Body of pancreas (tissue), 4 donors: ENCODE data around the gene GHRHR. TPM values are rescaled to one million over a fixed set of nuclear protein-coding genes. Genes with fewer than 3 reads are reported as not detected.

Experiments
- ATAC-seq: fragments of 150-250 bp; one replicate; pipeline ENCODE4 v1.9.1; 2016
- DNase-seq, 4 donors: peaks; one replicate each; pipeline ENCODE4 v3.0.0-alpha.2; 2019
- H3K27ac ChIP-seq, 4 donors: fragments of 200-600 bp; sonication (generic); 1 replicate in 3 of 4; 2 replicates in 1 of 4; pipeline versions ENCODE4 v1.5.1 to v1.6.1; 2016 to 2019; ENCODE audit warnings: mild to moderate bottlenecking in 1 of 4, mixed read lengths in 1 of 4, moderate library complexity in 1 of 4
- H3K27me3 ChIP-seq, 2 donors: fragments of 200-600 bp; sonication (generic); one replicate each; pipeline ENCODE4 v1.6.0; 2016; ENCODE audit warnings: mild to moderate bottlenecking in 1 of 2
- H3K36me3 ChIP-seq, 2 donors: fragments of 200-600 bp; sonication (generic); replicated peaks in 1 of 2; 2 replicates each; pipeline ENCODE4 v1.5.1; 2016; ENCODE audit warnings: low read depth in 2 of 2; ENCODE audit not compliant: insufficient read depth in 1 of 2
- H3K4me1 ChIP-seq: fragments of 200-600 bp; sonication (generic); one replicate; pipeline ENCODE4 v1.6.0; 2016
- H3K4me3 ChIP-seq, 2 donors: fragments of 200-600 bp; sonication (generic); 1 replicate in 1 of 2; 2 replicates in 1 of 2; pipeline ENCODE4 v1.5.1; 2016 to 2019
- H3K9me3 ChIP-seq, 3 donors: fragments of 200-600 bp; sonication (generic); 1 replicate in 2 of 3; 2 replicates in 1 of 3; pipeline ENCODE4 v1.5.1; 2016
- CTCF ChIP-seq, 7 experiments: fragments of 450-650 bp in 4 of 7; fragments of 200-600 bp in 3 of 7; sonication (generic) in 3 of 7; IDR thresholded peaks; one replicate each; pipeline ENCODE4 v1.5.1; 2016 to 2019; ENCODE audit warnings: antibody characterized with exemption in 7 of 7
- POLR2A ChIP-seq, 3 donors: fragments of 450-650 bp; IDR thresholded peaks; one replicate each; pipeline ENCODE4 v1.6.1; 2016; ENCODE audit warnings: antibody characterized with exemption in 3 of 3, mild to moderate bottlenecking in 2 of 3
- WGBS, 2 donors: methylation state at CpG; one replicate each; pipeline ENCODE4 v1.1.5; 2017; 5-methylcytosine and 5-hydroxymethylcytosine counted together
- intact Hi-C: fragments of 100-400 bp; cut with DNase I; formaldehyde crosslinking; loops from one replicate; pipeline ENCODE4 v1.15.1; 2023
- total RNA-seq, 2 donors: library from RNA; depleted of rRNA; stranded (reverse); fragments of >200 nt; gene quantifications; one replicate each; pipeline ENCODE4 v1.1.0, GENCODE V29; 2016

GHRHR gene
- total RNA-seq, 2 donors from 2014 or later = not detected

DNA sequence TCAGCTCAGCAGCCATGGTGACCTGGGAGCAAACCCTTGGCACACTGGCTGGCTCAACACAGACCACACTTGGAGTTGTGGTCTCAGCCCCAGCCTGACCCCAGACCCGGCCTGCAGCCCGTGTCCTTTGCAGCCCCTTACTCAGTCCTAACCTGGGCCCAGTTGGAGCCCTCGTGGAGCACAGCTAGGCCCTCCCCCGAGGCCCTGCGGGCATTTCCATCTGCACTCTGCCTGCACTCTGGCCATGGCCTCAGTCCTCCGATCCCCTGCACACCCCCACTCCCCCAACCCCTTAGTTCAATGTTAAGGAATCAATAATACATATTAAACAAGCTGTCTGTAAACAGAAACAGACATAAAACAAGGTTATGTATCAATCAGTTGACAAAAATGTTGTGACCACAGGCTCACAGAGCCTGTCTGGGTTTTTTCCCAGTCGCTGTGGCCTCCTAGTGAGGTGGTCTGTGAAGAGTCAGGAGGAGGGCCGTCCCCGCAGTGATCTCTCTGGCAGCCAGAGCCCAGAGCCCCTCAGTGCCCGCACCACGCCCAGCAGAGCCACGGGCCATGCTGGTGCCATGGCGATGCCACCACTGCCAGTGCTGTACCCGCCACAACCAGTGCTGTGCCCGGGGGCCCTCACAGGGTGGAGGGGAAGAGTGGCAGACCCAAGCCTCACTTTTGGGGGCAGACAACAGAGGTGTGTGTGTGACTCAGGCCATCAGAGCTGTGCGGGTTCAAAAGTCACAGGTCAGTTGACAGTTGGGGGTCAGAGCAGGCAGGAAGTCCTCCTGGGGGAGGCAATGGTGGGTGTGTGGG lies 25.5 kb downstream of the GHRHR start:
- H3K9me3 ChIP-seq = no peaks in the 10 kb centered on the region
- no peaks in the 10 kb centered on the region for H3K36me3 ChIP-seq
- no peak for ATAC-seq
- TF ChIP-seq CTCF (IDR thresholded peaks at IDR 0.05) (no peak), POLR2A (IDR thresholded peaks at IDR 0.05) (no peak)
- no peak for DNase-seq
- no peak overlapping the region for H3K4me3 ChIP-seq
- H3K4me1 ChIP-seq = peaks cover 11% of the 10 kb centered on the region
- H3K27ac ChIP-seq = peak overlapping the region; percentile 14 to 46 (median 30)
- WGBS, 2 donors = 74 to 78% methylated on average over 11 to 14 of the region's 16 CpGs
- intact Hi-C loops = no loop called here
- no peaks in the 10 kb centered on the region for H3K27me3 ChIP-seq

DNA sequence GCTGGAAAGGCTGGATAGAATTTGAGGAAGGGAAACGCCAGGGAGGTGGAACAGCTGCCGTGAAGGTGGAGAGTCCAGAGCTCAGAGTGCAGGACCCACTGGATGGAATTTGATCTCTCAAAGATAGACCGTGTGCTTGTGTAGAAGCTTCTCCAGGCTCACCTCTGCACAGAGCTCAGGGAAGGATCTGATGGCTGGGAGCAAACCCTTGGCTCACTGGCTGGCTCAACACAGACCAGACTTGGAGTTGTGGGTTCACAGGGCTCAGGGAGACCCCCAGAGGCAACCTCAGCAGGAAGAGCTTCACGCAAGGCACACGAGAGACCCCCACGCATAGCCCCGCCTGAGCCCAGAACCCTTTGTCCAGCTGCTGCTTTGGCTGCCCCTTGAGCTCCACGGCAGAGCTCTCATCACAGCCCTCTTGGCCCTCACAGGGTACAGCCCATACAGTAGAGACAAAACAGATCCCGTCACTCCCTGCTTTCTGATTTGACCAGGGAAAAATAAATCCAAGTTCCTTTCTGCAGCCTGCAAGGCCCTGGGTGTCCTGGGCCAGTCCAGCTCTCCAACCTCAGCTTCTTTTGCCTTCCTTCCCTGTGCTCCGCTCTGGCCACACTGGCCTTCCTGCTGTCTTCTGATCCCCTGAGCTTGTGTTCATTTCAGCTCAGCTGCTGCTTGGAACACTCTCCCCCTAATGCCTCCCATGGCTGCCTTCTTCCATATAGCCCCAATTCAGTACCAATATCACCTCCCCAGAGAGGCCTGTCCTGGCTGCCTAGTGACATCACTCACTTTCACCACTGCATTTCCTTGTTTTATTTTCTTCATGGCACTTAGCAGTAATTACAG lies 26.3 kb downstream of the GHRHR start:
- WGBS, 2 donors = 83 to 86% methylated on average over 6 to 10 of the region's 10 CpGs
- H3K9me3 ChIP-seq = no peaks in the 10 kb centered on the region
- intact Hi-C loops = no loop called here
- H3K36me3 ChIP-seq = no peaks in the 10 kb centered on the region
- peaks cover 11% of the 10 kb centered on the region for H3K4me1 ChIP-seq
- no peak for DNase-seq
- ATAC-seq = no peak
- TF ChIP-seq CTCF (IDR thresholded peaks at IDR 0.05) = no peak
- TF ChIP-seq POLR2A (IDR thresholded peaks at IDR 0.05) = no peak
- no peak overlapping the region for H3K4me3 ChIP-seq
- H3K27ac ChIP-seq = no peak overlapping the region
- no peaks in the 10 kb centered on the region for H3K27me3 ChIP-seq

DNA sequence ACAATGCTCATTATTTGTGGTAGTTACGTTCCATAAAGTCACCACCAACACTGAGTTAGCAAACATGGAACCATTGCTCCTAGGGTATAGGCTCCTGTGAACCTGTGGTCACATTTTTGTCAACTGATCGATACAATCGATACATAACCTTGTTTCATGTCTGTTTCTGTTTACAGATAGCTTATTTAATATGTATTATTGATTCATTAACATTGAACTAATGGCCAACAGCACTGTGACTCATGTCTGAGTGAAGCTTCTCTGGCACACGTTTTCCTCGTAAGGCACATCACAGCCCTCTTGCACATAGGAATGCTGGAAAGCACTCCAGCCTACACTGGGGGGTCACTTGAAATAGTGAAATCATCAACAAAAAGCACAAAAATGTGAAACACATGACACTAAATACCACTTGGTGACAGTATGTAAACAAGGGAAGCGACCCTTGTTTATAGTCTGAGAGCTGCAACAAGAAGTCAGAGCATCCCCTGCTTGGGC lies 27.0 kb downstream of the GHRHR start:
- Histone ChIP-seq H3K27ac (no peak overlapping the region), H3K4me3 (no peak overlapping the region), H3K27me3 (no peaks in the 10 kb centered on the region), H3K9me3 (no peaks in the 10 kb centered on the region), H3K36me3 (no peaks in the 10 kb centered on the region), H3K4me1 (peaks cover 11% of the 10 kb centered on the region)
- no peak for TF ChIP-seq CTCF (IDR thresholded peaks at IDR 0.05)
- no peak for TF ChIP-seq POLR2A (IDR thresholded peaks at IDR 0.05)
- no peak for DNase-seq
- intact Hi-C loops = no loop called here
- ATAC-seq = no peak
- WGBS, 2 donors = 73 to 74% methylated on average over 6 of the region's 6 CpGs

DNA sequence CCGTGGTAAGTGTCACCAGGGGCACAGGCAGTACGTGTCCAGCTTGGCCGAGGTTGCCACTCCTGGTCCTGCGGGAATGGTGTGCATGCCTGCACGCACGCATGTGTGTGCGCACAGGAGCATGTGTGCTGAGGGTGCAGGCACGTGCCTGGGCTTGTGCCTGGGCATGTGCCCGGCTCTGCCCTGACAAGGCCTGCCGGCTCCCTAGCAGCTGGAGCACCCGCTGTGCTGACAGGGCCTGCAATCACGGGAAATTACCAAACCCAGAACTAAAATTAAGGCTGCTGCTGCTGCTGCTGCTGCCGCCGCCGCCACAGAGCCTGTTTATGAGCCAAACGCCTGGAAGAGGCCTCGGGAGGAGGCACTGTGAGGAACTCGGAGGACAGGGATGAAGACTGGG lies 28.7 kb downstream of the GHRHR start:
- no peaks in the 10 kb centered on the region for H3K36me3 ChIP-seq
- no peaks in the 10 kb centered on the region for H3K9me3 ChIP-seq
- 81 to 83% methylated on average over 1 to 16 of the region's 18 CpGs for WGBS, 2 donors
- intact Hi-C loops = no loop called here
- no peak for DNase-seq
- TF ChIP-seq POLR2A (IDR thresholded peaks at IDR 0.05) (no peak), CTCF (IDR thresholded peaks at IDR 0.05) (no peak)
- H3K27me3 ChIP-seq = no peaks in the 10 kb centered on the region
- peaks cover 11% of the 10 kb centered on the region for H3K4me1 ChIP-seq
- H3K27ac ChIP-seq = no peak overlapping the region
- no peak for ATAC-seq
- H3K4me3 ChIP-seq = no peak overlapping the region
